NCI-H510A treated with DMSO at 0.1 percent for 48 hours (cell line): ENCODE measurements around the gene CHCHD3.

Experiments
- DNase-seq: peaks from one replicate; lab custom pipeline; 2025; lab: John Stamatoyannopoulos, UW

Gene CHCHD3

DNA sequence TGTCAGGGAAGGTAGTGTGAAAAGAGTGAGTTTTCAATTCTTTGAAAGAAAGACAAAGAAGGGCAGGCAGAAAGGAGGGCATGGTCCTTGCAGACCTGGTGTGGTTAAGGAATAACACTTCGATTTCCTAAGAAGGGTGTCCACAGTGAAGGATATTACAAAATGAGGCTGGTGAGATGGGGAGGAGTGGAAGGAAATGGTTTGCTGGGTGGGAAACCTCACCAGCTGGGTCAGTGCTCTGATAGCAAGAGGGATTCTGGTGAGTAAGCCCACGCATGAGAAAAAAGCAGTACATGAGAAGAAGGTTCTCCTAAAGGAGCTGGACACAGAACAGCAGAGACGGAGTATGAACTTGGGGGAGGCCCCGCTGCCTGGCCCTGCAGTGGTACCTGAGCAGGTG is 275.1 kb downstream of the CHCHD3 start:
- no peak for DNase-seq

DNA sequence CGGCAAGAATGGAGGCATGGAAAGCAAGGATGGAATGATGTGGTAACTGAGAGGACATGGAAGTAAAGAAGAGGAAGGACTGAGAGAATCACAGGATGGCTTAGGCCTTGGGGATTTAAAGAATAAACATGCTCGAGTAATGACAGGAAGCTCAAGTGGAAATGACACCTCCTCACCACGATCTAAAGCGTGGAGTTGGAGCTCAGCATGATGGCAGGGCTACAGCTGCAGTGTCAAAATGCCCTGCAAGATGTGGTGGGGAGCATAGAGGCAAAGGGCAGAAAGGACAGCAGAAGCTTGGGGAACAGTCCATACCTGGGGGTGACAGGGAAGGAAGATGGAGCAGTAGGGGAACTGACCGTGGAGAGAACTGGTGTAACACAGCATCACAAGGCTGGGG is 276.1 kb downstream of the CHCHD3 start:
- no peak for DNase-seq

DNA sequence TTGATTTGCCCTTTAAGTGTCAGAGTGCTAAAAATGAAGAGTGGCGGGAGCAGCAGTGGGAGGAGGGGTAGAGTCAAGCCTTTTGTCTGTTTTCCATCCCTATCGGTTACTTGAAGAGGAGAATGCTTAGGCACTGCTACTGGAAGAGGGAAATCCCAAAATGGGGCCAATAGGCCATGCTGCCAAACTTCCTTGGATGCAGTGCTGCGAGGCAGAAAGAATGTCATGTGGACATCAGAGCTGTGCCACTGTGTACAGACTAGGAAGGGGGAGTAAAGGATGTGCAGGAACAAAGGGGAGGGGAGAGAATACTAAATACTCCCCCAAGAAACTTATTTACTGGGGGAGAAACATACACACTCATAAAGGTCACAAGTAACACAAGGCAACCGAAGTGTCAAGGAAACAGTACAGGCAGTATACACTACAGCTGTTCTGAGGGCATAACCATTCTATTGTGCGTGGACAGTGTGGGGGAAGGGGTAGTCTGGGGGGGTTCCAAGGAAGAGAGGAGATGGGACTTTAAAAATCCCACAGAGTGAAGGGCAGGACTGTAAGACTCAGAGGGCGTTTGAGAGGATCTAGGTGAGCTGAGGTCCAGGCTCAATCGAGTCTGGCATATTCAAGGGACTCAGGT is 276.9 kb downstream of the CHCHD3 start:
- DNase-seq: no peak

DNA sequence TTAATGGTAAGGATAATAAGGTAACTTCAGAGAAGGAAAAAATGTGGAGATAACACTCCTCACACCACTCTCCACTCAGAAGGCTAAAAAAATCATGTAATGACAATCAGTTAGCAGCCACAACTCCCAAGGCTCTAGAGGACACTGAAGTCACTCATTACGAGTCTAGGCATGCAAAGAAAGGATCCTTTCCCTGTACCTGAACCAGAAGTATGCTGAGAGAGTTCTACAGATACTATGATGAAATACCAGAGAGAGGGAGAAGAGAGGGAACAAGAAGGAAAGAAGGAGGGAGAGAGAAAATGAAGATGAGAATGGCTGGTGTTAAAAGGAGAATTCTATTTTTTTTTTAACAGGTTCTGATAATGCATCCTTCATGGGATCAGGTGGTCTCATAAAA is 281.4 kb downstream of the CHCHD3 start:
- no peak for DNase-seq

DNA sequence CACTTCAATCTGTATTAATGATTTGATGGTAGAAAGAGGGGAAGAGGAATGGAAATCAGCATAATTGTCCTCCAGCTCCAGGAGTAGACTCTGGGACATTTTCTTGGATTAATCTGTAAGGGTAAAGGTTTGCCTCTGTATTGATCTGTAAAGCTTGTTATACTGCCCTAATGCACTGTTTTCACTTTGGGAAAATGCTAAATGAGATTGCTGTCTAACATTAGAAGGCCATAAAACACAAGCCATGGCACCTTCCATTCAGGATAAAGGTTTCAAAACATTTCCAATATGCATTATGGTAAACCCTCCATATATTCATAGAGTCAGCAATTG is 282.8 kb downstream of the CHCHD3 start:
- no peak for DNase-seq

DNA sequence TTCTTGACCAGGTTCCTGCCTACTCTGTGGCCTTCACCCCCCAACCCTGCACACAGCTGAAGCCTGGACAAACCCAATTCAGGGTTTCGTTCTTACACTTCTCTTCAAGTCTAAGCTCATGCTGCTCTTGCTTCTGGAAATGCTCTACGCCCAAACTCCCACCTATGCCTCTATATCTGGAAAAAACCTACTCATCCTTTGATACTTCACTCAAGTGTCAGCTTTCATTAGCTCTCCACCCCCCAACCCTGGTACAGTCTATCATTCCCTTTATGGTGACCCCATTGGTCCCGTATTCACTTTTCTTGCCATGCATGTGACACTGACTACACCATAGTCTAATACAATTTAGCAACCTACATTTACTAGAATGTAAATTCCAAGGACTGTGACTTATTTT is 284.7 kb downstream of the CHCHD3 start:
- DNase-seq: no peak

DNA sequence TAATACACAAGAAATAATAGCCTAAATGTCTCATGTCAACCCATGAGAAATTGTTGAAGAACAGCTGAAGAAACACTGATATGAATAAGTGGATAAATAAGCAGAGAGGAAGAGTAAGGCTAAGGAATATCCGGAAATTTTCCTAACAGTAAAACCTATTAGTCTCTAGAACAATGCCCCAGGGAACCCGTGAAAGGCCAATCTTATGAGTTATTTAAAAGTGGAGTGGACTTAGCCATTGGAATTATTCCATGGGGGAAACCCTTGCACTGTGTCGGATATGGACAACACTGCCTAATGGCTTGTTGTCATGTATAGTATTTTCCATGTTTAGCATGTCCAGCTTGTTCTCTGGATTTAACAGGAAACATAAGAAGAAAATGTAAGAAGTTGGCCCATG is 288.4 kb downstream of the CHCHD3 start:
- DNase-seq: no peak

DNA sequence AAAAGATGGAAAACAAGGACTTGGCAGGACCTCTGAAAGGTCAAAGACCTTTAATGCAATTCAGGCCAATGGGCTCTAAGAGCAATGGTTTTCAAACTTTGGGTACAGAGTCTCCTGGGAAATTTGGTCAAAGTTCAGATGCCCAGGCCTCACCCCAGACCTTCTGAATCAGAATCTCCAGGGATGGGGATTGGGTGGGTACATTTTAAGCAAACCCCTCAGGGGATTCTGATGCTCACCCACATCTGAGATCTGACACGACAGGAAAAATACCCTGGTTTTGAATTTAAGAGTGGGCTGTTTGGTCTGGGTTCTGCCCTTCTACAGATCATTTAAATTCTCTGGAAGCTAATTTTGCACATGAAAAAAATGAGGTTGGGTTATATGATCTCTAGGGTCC is 290.9 kb downstream of the CHCHD3 start:
- no peak for DNase-seq

DNA sequence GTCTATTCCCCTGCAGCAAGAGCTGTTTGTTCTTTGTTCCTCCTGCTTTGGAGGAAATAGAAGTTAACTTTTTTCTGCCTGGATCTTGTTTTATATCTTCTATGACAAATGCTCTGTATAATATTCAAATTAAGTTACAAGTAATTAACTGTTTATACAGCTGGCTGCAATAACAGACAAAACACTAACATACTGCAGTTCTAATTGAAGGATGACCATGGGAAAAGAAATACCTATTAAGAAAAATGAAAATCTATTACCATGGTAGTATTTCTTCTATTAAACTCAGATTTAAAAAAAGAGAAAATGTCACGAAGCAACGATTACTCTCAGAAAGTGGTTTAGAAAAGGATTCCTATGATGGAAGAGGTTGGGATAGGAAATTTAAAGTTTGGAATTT is 291.8 kb downstream of the CHCHD3 start:
- no peak for DNase-seq

DNA sequence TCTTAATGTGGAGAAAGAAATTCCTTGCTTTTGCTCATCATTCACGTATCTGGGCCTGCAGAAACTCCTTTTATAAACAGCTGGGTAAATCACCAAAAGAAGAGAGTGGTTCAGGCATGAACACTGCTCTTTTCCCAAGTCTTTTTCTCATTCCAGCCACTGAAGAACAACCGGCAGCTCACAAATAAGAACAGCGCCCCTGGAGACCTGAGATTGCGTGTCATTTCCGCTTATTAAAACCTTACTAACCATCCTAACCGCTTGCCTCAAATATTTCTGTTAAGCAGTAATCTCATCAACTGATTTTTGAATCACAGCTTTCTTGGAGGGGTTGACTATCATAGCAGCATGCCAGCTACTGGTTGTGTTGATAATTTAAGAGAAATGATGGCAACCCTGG is 292.6 kb downstream of the CHCHD3 start:
- DNase-seq: no peak

DNA sequence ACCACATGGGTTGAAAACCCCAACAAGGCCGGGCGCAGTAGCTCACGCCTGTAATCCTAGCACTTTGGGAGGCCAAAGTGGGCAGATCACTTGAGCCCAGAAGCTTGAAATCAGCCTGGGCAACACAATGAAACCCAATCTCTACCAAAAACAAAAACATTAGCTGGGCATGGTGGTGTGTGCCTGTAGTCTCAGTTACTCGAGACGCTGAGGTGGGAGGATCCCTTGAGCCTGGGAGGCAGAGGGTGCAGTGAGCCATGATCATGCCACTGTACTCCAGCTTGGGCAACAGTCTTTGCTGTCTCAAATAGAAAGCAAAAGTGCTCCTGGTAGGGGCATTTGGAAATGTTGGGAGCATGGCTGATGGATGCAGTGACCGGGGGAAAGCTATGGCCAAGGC is 296.0 kb downstream of the CHCHD3 start:
- DNase-seq: no peak

DNA sequence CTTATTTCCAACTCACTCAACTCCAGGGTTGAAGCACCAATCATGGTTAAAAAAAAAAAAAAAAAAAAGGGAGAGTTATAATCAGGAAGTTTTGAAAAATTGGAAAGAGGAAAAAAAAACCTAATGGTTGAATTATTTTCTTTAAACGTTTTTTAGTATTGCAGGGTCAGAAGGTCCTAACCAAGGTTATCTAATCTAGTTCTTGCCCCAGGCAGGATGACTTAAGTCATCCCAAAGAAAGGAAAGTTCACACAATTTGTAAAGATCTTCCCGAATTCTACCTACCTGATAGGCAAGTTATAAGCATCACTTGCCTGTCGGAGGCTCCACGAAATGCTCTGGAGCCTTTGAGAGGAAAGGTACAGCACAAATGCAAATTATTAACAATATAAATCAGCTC is 297.5 kb downstream of the CHCHD3 start:
- no peak for DNase-seq

DNA sequence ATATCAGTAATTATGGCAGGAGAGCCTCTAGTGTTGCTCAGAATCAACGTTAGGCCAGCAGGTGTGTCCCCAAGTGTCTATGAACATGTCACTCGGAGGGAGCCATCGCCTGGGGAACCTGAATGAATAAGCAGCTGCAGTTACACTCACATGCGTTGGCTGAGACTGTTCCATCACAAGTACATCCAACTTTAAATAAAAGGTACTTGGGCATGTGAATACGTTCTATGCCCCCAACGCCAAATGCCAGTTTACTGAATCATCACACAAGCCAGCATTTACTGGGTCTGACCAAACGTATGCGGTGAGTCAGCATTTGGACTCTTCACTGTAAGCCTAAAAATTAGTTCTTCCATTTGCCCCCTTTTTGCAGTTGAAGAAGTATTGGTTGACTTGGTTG is 298.1 kb downstream of the CHCHD3 start:
- peak; percentile 28 for DNase-seq

DNA sequence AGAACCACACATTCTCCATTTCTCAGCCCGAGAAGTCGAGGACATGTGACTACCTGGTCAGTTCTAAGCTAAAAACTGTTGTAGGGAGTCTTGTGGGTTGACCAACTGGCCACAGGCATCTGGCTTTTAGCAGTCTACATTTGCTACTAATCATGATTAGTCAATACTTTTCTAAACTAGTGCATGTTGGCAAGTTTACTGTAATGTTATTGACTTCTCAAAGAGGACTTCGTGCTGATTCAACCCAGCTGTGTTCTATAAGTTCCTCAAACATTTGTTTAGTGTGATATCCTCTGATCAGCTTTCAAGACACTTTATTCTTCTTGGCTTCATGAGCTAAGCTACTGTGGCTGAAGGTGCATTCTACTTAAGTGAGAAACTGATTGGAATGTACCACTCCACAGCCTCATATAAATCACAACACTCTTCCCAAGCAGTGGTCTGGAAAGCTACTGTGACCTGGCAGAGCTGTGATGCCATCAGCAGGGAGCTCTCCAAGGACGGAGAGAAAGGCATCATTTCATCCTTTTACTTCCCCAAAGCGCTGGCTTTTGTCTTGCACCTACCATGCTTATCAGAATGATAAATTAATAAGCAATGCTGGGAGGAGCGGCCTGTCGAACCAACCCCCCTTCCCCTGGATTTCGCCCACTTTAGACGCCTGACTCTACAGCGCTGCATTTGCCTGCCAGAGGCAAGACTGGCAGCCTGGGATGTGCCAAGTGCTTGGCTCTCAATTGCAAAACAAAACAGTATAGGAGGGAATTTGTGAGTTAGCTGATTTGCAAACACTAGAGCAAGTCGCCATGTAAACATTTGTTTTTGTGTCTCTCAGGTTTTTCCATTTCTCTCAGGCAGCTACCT is 298.9 kb downstream of the CHCHD3 start:
- no peak for DNase-seq

DNA sequence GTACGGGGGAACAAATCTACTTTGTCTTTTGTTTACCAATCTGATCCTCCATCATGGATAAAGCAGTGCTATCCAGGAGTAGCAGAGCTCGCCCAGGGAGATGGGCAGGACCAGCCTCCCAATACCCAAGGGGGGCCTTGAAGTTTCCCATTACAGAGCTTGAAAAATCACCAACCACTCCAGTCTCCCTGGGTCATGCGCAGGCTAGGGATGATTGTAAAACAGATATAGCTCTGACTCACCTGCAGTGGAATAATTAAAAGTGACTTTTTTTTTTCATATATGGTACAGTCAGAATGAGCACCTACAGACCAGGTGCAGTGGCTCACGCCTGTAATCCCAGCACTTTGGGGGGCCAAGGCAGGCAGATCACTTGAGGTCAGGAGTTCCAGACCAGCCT is 301.1 kb downstream of the CHCHD3 start:
- no peak for DNase-seq

DNA sequence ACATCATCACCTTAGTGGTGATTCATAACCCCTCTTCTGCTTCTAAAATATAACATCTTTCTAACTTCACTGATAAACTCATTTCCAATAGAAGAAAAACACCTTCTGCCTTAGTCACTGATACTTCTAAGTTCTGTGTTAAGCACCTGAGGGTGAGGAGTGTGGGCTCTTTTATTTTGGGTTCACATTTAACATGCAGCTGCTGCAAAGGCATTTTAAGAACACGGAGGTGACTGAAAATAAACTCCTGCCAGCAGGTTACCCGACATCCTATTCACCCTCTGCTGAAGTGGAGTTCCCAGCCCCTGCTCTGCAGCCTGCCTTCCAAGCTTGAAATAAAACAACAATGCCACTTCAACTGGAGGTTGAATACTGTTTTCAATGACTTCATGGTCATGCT is 302.7 kb downstream of the CHCHD3 start:
- peak; percentile 4 for DNase-seq

DNA sequence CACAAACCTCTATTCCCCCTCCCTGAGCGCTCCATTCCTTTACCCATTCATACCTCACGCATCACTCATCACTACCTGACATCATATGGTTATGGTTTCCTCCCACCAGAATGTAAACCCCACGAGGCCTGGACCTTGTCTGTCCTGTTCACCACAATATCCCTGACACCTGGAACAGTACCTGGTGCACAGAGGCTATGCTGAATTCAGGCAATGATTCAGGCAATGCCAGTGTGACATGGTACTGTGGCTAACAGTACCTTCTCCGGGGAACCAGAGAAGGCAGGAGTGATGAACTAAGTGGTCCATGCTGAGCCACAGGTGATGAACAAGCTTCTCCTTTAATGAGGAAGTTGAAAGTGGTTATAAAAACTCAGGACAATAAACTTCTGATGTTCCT is 303.1 kb downstream of the CHCHD3 start:
- DNase-seq: no peak

DNA sequence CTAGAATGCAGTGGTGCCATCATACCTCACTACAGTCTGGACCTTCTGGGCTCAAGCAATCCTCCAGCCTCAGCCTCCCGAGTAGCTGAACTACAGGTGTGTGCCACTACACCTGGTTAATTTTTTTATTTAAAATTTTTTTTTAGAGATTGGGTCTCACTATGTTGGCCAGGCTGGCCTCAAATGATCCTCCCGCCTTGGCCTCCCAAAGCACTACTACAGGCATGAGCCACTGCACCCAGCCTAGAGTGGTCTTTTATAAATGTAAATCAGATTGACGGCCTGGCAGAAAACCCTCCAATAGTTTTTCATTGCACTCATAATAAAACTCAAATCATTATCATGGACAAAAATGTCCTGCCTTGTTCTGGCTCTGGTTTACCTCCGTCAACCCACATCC is 303.9 kb downstream of the CHCHD3 start:
- no peak for DNase-seq

DNA sequence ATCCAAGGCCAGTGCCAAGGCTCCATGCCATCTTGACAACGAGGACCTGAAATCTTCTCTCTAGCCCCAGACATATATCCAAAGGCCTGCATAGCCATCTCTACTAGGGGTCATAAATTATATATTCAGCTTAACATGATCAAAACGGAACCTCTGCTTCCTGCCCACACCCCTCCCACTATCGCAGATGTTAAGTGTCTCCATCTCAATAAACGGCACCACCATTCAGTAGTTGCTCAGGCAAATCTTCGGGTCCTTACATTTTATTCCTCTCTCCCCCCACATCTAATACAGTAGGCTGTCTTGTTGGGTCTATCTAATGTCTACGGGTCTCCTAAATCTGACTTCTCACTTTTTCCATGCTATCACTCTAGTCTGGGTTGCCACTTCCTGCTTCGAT is 304.5 kb downstream of the CHCHD3 start:
- no peak for DNase-seq

DNA sequence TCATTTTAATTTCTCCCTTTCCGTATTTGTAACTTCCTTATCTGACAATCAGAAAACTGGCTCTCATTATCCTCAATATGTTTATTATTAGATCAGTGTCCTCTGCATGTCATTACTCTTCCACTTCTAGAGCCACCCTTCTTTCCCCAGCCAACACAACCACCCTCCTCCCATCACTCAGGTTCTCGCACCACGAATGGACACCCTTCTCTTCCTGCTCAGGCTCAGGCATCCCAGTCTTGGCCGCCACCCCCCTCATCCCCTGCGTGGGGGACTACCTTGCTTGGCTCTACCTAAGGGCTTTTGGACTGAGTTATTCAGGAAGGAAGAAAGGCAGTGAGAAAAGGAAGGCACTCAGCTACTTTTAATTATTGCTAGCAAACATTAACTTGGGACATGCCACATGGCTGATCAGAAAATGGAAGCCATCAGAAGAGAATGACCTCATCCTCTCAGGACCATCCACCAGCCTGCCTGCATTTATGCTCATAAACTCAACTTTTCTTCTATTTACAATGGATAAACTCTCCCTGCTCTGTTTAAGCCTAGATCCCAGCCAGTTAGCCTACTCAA is 305.8 kb downstream of the CHCHD3 start:
- no peak for DNase-seq

DNA sequence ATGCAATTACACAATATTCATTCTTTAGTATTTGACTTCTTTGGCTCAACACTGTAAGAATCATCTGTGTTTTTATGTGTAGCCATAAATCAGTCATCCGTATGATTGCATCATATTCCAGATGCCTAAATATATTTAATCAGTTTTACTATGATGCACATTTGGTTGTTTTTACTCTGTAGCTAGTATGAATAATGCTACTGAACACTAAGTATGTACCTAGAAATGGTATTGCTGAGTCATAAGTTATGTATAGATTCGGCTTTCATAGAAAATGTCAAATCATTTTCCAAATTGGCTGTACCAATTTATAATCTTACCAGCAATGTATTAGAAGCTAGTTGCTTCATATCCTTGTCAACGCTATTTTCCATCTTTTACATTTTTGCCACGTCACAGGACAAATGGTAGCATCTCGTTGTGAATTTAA is 308.3 kb downstream of the CHCHD3 start:
- DNase-seq: no peak

DNA sequence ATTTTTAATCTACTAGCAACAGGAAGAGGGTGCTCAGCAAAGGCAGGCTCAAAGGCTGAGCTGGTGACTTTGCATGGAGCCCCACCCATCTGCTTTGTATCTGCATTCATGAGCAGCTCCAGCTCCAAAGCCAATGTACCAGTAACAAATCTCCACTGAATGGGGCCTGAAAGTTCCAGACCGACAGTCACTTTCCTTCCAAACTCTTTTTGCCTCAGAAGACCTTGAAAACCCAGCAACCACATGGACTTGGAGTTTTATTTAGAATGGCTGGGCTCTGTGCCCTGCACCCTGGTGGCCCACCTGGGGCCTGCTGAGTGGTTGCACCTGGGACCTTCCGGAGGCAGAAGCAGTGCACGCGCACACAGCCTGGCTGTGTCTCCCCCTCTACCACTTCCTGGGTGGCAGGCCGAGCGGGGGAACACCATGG is 310.6 kb downstream of the CHCHD3 start:
- no peak for DNase-seq

DNA sequence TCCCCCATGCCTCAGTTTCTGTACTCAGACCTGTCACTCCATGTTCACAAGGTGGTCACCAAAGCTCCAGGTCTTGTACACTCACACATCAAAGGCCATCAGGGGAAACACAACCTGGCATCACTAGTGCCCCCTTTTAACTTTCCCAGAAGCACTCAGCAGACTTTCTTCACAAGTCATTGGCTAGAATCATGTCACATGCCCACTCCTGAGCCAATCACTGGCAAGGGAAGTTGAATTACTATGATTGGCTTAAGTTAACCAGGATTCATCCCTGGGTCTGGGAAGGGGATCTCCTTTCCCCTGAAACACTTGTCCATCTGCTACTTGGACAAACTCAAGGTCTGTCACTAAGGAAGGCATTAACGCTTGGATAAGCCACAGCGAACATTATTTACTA is 311.8 kb downstream of the CHCHD3 start:
- no peak for DNase-seq

DNA sequence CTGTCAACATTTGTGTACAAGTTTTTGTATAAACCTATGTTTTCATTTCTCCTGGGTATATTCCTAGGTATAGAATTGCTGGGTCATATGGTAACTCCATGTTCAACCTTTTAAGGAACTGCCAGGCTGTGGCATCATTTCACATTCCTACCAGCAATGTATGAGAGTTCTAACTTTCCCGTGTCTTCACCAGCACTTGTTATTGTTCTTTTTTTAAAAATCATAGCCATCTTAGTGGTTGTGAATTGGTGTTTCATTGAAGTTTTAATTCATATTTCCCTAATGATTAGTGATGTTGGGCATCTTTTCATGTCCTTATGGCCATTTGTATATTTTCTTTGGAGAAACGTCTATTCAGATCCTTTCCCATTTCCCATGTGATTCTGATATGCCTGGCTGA is 312.6 kb downstream of the CHCHD3 start:
- no peak for DNase-seq
